A673 (cell line): ENCODE measurements around the gene EIF2A.

Experiments
- CTCF ChIP-seq: fragments of 300-800, 200-600 bp; sonication (generic); conservative IDR thresholded peaks from 2 replicates; pipeline ENCODE4 v1.5.1; 2017; ENCODE audit warnings: low read depth, mild to moderate bottlenecking, antibody characterized with exemption, low read length, moderate library complexity, mixed read lengths
- EZH2 ChIP-seq: fragments of 200-600 bp; sonication (generic); IDR thresholded peaks from 2 replicates; pipeline ENCODE4 v1.6.1; 2017; ENCODE audit warnings: borderline replicate concordance, low read depth, mild to moderate bottlenecking, mixed read lengths, antibody characterized with exemption, low read length; ENCODE audit not compliant: poor library complexity, severe bottlenecking

- TF ChIP-seq EZH2 (no peak), CTCF (no peak)
These were observed 57.4 kb downstream of the EIF2A start for GRCh38 chr3:150603980-150604319.
